Vagina (tissue), 2 donors: Measurements from ENCODE around the gene INTS11.

Source experiments
- CTCF ChIP-seq, 3 experiments: fragments of 450-650 bp in 2 of 3; fragments of 200-600 bp in 1 of 3; sonication (generic) in 1 of 3; IDR thresholded peaks; one replicate each; pipeline ENCODE4 v1.5.1; 2017 to 2019; ENCODE audit warnings: antibody characterized with exemption in 3 of 3, mild to moderate bottlenecking in 2 of 3, moderate library complexity in 2 of 3
- POLR2A ChIP-seq, 2 donors: fragments of 450-650 bp; IDR thresholded peaks; one replicate each; pipeline ENCODE4 v1.6.1; 2017; ENCODE audit warnings: antibody characterized with exemption in 2 of 2, mild to moderate bottlenecking in 2 of 2, moderate library complexity in 2 of 2

- no peak for TF ChIP-seq POLR2A (IDR thresholded peaks at IDR 0.05)
- no peak for TF ChIP-seq CTCF (IDR thresholded peaks at IDR 0.05)
These were observed 50.0 kb downstream of the INTS11 start for GRCh38 chr1:1274299-1274930.
